HG03378 (cell line): Measurements from ENCODE around the gene TBC1D14.
"Not testable (repeated sequence)": the region's sequence is repeated elsewhere in the genome, so short reads cannot be mapped to it uniquely, and the experiment has no call there.

Experiments
- ATAC-seq: cut with Tn5 transposase; IDR thresholded peaks from one replicate; pipeline ENCODE4 v1.9.1; 2021; ENCODE audit warnings: mild to moderate bottlenecking, moderate library complexity; ENCODE audit not compliant: unreplicated experiment

Gene TBC1D14

DNA sequence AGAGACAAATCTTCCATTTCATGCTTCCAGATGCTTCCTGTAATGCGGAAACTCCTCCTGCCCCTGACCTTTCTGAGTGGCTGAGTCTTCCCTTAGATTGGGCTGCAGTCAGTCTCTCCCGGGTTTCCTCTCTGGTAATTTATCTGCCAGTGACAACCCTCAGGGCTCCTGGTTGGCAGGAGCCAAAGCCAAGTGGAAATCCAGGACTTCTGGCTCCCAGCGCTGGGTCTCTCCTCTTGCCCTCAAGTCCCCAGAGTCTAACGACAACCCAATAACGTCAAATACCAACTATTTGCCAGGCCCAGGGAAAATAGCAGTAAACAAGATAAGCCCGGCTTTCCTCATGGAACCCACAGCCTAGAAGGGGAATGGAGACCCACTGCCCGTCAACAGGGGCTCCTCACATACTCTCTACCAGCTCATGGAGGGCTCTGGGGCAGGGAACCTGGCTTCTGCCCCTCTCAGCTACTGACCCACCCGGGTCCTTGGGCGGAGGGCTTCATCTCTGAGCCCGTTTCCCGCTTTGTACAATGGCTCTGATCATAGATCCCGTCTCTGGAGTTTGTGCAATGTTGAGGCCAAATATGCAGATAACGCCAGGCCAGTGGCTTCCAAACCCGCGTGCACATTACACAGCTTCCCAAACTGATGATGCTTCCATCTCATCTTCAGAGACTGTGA, 1.1 kb upstream of the TBC1D14 start:
- no peak for ATAC-seq

DNA sequence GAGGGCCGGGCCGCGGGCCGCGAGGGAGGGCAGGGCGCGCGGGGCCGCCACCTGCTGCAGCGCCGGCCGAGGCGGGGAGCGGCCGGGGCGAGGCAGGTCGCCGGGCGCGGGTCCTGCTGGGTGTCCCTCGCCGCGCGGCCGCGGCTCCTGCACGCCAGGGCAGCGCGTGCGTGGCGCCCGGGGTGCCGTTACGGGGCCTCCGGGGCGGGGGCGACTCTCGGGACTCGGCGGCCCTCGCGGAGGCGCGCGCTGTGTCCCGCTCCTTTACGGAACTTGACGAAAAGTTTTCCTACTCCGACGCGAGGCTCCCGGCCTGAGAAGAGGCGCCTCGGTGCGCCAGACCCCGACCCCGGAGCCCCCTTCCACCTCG, 329 bp downstream of the TBC1D14 start:
- ATAC-seq = peak; percentile 17

DNA sequence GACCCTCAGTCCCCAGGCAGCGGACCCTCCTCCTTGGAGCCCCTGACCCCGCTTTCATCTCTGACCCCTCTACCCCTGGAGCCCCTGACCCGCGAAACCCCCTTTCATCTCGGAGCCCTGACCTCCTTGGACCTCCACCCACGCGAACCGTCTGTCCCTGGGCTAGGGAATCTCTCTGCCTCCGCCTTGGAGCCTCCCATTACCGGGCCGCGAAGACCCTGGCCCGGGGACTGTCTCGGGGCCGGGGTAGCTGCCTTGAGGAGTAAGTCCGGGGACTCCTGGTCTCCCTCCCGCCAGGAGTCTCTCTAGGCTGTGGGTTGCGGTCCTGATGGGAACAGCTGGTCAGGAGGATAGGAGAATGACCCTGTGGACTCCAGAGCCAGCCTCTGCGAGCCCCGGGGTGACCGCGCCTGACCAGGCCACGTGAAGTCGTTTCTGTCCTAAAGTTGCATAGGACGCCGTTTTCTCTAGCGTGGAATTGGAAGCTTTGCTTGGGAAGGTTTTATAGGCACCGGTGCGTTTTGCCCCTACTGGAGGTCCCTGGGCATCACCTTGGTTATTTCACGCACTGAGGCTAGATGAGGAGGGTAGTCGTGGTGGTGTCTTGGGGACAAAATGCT, 824 bp downstream of the TBC1D14 start:
- ATAC-seq = no peak

DNA sequence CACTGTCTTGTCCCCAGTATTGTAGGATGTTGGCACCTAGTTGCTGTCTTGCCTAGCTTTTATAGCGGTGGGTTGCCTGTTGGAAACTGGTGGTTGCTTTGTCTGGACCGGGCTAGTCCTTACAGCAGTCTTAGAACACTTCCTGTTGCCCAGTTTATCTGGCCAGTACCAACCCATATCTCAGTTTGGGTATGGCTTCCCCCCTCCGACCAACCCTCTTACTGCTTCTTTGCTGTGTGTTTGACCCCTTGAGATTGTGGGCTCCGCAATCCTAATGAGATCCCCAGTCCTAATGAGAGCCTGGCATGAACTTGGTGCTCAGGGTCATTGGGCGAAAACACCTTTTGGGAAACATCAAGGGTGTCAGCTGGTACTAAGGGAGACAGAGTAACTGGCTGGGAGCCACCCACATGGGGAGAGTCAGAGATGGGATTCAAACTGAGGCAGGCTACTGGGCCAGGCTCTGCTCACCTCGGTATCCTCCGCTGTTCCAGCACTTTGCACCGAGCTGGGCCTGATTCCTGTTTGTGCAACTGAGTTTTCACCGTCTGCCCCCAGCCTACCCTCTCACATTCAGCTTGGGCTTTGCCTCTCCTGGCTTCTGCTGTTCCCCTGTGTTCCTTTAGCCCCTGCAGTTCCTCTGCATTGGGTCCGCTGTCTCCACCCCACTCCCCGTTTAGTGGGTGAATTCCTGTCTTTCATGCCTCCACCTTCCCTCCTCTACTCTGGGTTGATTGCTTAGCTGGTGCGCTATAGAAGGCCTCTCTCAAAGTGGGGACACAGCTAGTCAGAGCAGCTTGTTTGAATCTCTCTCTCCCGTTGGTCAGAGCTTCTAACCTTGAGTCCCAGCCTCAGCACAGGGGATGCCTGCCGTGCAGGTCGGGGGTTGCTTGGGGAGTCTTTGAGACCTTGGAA, 1.6 kb downstream of the TBC1D14 start:
- ATAC-seq = no peak

DNA sequence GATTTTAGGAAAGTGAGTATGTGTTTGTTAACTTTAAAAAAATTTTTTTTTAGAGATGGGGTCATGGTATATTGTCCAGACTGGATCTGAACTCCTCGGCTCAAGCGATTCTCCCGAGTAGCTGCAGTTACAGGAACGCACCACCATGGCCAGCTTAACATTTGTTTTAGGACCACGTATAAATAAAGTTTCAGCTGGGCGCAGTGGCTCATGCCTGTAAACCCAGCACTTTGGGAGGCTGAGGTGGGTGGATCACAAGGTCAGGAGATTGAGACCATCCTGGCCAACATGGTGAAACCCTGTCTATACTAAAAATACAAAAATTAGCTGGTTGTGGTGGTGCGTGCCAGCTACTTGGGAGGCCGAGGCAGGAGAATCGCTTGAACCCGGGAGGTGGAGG, 2.3 kb downstream of the TBC1D14 start:
- not testable (repeated sequence) for ATAC-seq

DNA sequence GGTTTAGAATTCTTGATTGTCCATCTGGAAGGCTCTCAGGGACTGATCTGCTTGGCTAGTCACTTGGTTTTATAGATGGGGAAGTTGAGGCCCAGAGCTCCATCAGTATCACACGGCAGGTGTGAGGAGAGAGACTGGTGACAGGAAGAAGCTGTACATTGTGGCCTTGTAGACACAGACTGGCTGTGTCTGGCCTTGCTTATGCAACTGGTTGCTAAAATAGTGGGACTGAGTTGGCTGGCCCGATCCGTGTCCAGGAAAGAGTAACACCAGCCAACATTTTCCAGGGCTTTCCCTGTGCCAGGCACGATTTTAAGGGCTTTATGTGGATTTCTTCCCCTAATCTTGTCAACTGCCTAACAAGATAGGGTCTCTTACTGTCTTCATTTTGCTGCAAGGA, 2.8 kb downstream of the TBC1D14 start:
- no peak for ATAC-seq

DNA sequence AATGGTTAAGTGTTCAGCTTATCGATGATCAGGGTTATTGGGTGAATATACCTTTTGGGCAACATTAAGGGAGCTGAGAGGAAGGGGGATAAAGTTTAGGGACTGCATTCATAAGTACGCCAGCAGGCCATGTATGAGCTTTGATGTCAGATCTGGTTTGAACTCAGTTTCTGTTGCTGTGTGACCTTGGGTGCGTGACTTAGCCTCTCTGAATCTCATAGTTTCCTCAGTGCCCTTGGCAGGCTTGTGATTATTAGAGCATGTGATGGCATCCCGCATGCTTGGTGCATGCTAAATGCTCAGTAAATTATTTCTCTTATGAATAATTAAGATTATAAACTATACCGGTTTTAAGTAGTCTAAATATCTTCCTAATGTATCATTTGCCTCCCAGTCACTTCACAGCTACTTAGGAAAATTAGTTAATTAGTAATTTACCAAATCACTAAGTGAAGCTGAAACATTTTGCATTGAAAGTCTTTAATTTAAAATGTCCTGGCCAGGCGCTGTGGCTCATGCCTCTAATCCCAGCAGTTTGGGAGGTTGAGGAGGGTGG, 3.8 kb downstream of the TBC1D14 start:
- ATAC-seq = no peak

DNA sequence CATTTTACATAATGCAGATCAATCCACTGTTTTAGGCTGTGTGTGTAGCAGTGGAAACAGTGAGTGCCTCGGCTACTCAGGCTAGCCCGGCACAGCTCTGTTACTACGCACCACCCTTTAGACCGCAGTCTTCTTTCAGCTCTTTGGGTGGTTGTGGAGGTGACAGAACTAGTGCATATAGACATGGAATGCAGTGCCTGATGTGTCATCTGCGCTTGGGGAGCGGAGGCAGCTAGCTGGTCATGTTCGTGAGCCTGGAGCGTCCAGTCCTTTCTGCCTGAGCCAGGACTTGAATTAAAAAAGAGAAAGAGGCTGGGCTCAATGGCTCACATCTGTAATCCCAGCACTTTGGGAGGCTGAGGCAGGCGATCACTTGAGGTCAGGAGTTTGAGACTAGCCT, 4.8 kb downstream of the TBC1D14 start:
- ATAC-seq = no peak

DNA sequence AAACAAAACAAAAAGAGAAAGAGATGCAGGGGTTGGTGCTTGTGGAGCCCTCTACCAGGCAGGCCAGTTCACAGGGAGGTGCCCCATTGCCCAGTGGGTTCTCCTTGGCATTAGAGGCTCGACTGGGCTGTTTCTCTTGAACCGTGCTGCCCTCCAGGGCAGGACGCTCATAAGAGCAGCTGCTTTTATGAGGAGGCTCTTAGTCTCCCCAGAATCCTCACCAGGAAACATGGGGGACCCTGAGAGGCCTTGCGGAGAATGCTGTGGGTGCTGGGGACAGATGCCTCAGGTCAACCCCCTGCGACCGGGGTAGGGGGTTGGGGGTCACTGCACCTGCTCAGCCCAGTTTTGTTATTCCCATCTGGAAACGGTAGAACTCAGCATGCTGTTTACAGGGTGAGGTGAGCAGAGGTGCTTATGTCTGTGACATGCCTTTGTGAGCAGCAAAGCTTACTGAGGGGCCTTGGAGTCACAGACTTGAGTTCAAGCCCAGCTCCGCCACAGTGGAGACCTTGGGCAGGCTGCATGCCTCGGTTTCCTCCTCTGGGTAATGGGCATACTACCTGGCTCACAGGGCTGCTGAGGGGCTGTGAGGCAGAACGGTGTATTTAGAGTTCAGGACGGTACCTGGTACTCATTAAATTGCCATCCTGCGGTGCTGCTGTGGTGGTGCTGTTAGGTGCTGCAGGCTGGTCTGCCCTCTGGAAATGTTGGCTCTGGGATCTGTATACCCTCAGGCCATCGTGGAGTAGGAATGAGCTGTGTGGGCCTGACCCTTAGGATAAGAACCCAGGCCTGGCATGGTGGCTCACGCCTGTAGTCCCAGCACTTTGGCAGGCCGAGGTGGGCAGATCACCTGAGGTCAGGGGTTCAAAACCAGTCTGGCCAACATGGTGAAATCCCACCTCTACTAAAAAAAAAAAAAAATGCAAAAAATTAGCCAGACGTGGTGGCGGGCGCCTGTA, 5.7 kb downstream of the TBC1D14 start:
- no peak for ATAC-seq

DNA sequence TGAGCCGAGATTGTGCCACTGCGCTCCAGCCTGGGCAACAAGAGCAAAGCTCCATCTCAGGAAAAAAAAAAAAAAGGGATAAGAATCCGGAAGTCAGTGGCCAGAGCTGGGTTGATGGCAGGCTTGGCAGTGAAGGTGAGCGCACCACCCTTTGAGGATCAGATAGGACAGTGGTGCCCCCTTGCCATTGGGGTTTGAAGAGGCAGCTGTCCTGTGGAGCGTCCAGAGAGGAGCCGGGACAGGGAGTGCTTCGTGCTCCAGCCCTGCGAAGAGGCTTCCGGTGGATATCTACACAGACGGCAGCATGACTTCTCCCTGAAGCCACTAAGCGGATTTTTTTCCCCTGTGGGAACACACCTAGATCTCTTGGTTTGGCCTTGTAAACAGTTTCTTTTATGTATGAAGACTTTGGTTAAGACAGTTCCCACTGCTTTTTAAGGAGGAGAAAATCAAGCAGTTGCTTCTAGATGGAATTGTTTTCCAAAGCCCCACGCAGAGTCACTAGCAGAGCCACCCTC, 6.5 kb downstream of the TBC1D14 start:
- ATAC-seq = no peak

DNA sequence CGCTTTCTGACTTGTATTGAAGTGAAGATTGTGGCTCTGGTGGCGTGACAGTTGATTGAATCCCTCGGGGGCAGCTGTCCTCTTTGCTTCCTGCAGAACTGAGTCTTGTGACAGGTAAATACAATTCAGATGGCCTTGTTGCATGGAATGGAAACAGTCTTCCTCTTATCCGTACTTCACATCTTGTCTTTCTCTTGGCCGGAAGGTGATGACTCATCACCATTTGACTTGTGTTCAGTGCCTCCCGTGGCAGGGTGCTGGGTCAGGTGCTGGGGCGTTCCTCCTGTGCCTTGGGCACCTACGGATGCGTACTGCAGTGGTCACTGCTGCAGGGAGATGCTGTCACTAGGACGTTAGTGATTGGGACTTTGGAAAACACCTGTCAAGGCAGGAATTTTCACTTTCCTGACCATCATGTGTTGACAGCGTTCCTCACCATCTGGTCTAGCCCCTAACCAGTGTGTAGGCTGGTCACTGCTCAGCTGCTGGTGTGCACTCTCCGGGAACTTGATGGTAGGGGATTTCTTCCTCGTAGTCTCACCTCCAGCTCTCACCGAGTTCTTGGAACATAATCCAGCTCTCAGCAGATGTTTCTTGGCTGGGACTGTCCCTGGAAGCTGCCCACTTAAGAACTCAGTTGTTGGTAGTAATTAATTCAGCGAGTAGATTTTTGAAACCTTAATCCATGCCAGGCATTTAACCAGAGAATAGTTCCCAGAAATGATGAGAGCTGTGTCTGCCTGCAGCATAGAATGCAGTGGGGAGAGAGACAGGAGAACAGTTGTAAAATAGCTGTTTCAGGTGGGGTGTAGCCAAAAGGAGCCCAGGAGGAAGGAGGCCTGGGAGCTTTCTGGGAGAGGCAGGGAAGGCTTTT, 7.2 kb downstream of the TBC1D14 start:
- ATAC-seq = peak; percentile 38

DNA sequence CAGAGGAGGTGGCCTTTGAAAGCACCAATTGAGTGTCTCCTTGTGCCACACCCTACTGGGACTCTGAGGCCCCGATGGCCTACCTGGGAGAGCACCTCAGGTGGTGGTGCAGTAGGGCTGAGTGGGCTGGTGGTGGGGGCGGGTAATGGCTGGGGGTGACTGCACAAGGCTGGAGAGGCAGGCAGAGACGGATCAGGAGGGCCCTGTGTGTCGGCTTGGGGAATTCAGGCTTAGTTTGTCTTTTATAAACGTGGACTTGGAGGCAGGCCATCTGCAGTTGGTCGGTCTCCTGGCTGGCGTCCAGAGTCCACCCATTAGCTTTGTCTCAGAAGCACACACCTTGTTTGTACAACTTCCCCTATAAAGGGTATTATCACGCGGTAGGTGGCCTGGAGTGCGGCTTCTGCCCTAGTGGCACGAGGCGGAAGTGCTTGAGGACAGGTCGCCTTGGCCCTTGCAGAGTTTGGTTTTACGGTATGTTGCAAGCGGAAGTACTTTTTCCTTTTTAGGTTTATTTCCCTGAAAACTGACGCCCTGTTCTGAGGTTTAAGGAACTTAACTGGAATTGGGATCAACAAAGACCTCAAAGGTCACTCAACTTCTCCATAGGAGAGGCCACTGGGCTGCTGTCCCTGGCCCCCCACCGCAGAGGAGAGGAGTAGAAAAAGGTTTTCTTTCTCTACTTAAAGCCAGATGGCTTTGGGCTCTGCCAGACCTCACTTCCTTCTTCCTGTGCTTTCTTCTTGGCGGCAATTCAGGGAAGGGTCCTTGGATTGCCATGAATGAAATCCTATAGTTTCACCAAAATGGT, 8.0 kb downstream of the TBC1D14 start:
- ATAC-seq = peak; percentile 75

DNA sequence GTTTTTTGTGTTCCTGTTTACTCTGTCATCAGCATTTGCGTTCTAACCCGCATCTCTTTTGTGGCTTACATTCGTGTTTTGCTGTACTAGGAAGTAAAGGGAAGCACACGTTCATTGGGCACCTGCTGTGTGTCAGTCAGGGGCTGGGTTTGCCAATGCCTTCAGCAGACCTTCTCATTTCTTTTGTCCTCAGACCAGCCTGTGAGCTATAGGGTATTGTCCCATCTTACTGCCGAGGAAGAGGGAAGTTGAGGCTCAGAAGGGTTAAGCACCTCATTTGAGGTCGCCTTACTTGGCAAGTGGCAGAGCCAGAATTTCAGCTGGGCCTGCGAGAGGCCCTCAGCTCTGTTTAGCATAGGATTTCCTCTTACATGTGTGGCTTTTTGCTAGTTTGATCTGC, 8.7 kb downstream of the TBC1D14 start:
- no peak for ATAC-seq

DNA sequence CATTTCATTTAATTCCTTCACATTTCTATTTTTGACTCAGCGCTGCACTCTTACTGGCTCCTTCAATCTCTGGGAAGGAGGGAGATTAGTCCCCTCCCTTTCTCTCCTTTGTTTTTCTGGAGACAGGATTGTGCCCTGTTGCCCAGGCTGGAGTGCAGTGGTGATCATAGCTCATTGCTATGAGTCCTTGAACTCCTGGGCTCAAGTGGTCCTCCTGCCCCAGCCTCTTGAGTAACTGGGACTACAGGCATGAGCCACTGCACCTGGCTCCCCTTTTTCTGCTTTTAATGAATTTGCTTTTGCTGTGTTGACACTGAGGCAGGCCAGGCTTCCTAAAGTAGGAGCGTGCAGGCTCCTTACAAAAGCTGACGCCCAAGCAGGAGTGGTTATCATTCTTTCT, 10.5 kb downstream of the TBC1D14 start:
- ATAC-seq = no peak

DNA sequence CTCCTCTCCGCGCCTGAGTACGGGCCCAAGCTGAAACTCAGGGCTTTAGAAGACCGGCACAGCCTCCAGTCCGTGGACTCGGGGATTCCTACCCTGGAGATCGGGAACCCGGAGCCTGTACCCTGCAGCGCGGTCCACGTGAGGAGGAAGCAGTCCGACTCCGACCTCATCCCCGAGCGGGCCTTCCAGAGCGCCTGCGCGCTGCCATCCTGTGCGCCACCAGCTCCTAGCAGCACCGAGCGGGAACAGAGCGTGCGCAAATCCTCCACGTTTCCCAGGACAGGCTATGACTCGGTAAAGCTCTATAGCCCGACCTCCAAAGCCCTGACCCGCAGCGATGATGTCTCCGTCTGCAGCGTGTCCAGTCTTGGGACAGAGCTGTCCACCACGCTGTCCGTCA, 13.9 kb downstream of the TBC1D14 start:
- ATAC-seq = no peak

DNA sequence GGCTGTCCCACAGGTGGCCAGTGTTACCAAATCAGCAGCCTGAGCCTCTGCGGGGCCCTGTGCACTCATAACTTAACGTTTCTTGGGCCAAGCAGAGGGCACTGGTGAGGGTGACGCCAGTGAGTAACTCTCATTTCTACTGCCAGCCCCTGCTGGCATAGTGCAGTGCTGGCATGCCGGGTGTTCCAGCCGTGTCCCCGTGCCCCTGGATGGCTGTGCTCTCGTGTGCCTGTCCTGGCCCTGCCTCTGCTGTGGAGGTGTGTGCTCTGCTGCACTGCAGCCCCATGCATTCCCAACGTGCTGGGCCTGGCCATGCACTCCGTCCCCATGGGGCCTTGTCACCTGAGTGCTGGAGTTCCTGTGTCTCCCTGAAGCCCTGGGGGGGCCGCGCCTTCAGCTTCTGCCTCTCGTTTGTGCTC, 14.7 kb downstream of the TBC1D14 start:
- ATAC-seq = no peak

DNA sequence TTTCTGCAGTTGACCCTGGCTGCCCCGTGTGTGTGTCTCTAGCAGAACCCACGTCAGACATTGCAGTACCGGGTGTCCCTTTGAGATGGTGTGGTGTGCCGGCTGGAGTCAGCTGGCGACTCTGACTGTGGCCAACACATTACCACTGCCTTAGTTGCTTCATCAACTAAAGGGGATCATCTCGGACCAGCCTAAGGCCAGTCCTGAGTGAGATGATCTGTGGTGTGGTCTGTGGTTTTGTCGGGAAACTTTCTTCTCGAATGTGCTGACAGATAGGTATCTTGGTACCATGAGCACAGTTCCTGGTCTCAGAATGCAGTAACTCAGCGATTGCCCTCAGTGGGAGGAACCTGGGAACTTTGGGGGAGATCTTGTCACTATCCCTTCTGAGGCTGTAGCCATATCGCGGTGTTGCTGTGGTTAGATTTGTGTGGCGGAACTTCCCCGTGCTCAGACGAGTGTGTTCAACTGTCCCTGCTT, 15.8 kb downstream of the TBC1D14 start:
- ATAC-seq = no peak

DNA sequence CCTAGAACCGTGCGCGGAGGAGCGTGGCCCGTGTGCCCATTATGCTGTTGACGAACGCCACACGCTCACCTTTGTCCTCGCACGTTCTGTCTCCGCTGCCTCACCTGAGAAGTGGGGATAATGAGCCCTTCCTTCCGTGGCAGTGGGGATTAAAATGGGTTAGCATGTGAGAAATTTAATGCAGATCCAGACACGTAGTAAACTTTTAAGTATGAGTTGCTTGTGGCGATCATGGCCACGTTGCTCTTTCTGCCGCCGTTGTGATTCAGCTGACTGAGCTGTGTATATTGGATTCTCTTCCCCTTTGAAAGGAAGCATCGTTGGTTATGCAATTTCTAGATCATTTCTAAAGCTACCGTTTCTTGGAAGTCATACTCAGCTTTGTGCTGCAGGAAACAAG, 16.5 kb downstream of the TBC1D14 start:
- no peak for ATAC-seq
